Esophagus squamous epithelium (tissue), 5 donors: ENCODE measurements around the gene GPRC5B. TPM values are rescaled to one million over a fixed set of nuclear protein-coding genes. Genes with fewer than 3 reads are reported as not detected.

Source experiments
- DNase-seq: peaks from one replicate; lab custom pipeline; 2025; lab: John Stamatoyannopoulos, UW
- H3K27ac ChIP-seq, 4 donors: fragments of 200-600 bp; sonication (generic); one replicate each; pipeline ENCODE4 v1.5.1; 2016 to 2019; ENCODE audit warnings: mild to moderate bottlenecking in 1 of 4
- H3K27me3 ChIP-seq, 4 donors: fragments of 200-600 bp; sonication (generic); 1 replicate in 3 of 4; 2 replicates in 1 of 4; pipeline versions ENCODE4 v1.5.1 to v1.6.0; 2017 to 2021; ENCODE audit warnings: antibody characterized with exemption in 1 of 4
- H3K36me3 ChIP-seq, 3 donors: fragments of 200-600 bp; sonication (generic); one replicate each; pipeline ENCODE4 v1.5.1; 2016 to 2019
- H3K4me1 ChIP-seq, 3 donors: fragments of 200-600 bp; sonication (generic); one replicate each; pipeline ENCODE4 v1.5.1; 2017 to 2019
- H3K4me3 ChIP-seq, 4 donors: fragments of 200-600 bp; sonication (generic); 1 replicate in 3 of 4; 2 replicates in 1 of 4; pipeline ENCODE4 v1.5.1; 2016 to 2019; ENCODE audit warnings: mild to moderate bottlenecking in 2 of 4, moderate library complexity in 1 of 4
- H3K9me3 ChIP-seq, 3 donors: fragments of 200-600 bp; sonication (generic); one replicate each; pipeline ENCODE4 v1.5.1; 2016 to 2019
- CTCF ChIP-seq, 6 experiments: fragments of 450-650 bp in 4 of 6; fragments of 200-600 bp in 2 of 6; sonication (generic) in 2 of 6; IDR thresholded peaks; one replicate each; pipeline ENCODE4 v1.5.1; 2016 to 2019; ENCODE audit warnings: antibody characterized with exemption in 6 of 6, mild to moderate bottlenecking in 4 of 6, moderate library complexity in 4 of 6
- POLR2A ChIP-seq, 4 donors: fragments of 450-650 bp; IDR thresholded peaks; one replicate each; pipeline ENCODE4 v1.6.1; 2017; ENCODE audit warnings: antibody characterized with exemption in 4 of 4, mild to moderate bottlenecking in 4 of 4, moderate library complexity in 3 of 4
- WGBS, 2 donors: methylation state at CpG; one replicate each; pipeline ENCODE4 v1.1.5; 2018; 5-methylcytosine and 5-hydroxymethylcytosine counted together
- intact Hi-C: fragments of 100-400 bp; cut with DNase I; formaldehyde crosslinking; loops from one replicate; pipeline ENCODE4 v1.15.0; 2022
- small RNA-seq, 4 donors: library from RNA; depleted of rRNA; stranded (forward); fragments of <200 nt; gene quantifications; one replicate each; pipeline ENCODE3, GENCODE V24; 2016
- total RNA-seq, 4 donors: library from RNA; depleted of rRNA; stranded (reverse); fragments of >200 nt; gene quantifications; one replicate each; pipeline ENCODE4 v1.1.0, GENCODE V29; 2016
- donor health status: DM: yes; HTN: yes; CAD: no.

The GPRC5B gene
- total RNA-seq, 4 donors from 2014 or later: 1.9 to 26.1 (median 8.4) TPM

DNA sequence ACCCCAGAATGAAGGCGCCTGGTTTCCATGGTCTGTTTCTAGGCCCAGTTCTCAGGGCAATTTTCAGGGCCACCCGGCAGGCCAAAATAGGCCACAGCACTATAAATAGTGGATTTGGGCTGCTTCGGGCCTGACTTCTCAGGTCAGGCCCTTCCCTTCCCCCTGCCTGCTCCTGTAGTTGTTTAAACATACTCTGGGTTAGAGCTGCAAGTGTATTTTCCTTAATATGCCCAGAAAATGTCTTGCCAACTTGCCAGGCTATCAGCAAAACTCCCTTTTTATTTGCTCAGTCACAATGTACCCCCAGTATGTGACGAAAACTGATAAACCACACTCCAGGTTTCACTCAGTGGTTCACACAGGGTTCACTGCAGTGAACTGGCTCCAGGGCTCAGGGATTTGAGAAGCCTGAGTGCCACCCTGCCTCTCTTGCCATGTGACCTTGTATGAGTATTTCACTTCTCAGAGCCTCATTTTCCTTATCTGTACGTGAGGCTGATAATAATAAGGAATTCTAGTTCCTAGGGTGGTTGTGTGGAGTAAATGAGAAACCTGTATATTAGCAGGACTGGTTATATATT lies 76.5 kb downstream of the GPRC5B start:
- 52 to 70% methylated on average over 4 to 5 of the region's 5 CpGs for WGBS, 2 donors
- Histone ChIP-seq H3K36me3 (no peaks in the 10 kb centered on the region), H3K27ac (peak overlapping the region in 1 of 4 donors; percentile 36), H3K27me3 (no peaks in the 10 kb centered on the region), H3K4me1 (peaks cover 0 to 33% (median 0%) of the 10 kb centered on the region in 3 donors), H3K9me3 (peaks cover 0 to 3% (median 0%) of the 10 kb centered on the region in 3 donors), H3K4me3 (no peak overlapping the region)
- intact Hi-C loops: no loop called here
- DNase-seq: no peak
- no peak for TF ChIP-seq POLR2A (IDR thresholded peaks at IDR 0.05)
- no peak for TF ChIP-seq CTCF (IDR thresholded peaks at IDR 0.05)

Small RNA genes within 50 kb of the gene (small RNA-seq; reads per million reads assigned to genes)
- gene LARP7P2: 0 reads per million in 4 donors

Other genes starting within 250 kb of the GPRC5B start
- gene KNOP1, start 166.6 kb downstream of the GPRC5B start, total RNA-seq: 10 to 100 TPM in 2 of 4 donors, 1 to 10 TPM in 2; 9.0 to 14.3 (median 11.7) TPM
- 1 to 10 TPM; 2.2 to 9.3 (median 6.1) TPM for gene IQCK, start 166.6 kb downstream of the GPRC5B start, total RNA-seq
- gene GPR139, start 189.0 kb upstream of the GPRC5B start, total RNA-seq: not detected